ENCODE measurements around the gene DNER. TPM values are rescaled to one million over a fixed set of nuclear protein-coding genes. Genes with fewer than 3 reads are reported as not detected.

DNER gene
- total and polyA plus RNA-seq, 10 of the 15 experiments (the other 5 are each of a cell fraction or from before 2014, with no cell fraction given): 0.04 to 0.08 (median 0.07) TPM; not detected in 7

DNA sequence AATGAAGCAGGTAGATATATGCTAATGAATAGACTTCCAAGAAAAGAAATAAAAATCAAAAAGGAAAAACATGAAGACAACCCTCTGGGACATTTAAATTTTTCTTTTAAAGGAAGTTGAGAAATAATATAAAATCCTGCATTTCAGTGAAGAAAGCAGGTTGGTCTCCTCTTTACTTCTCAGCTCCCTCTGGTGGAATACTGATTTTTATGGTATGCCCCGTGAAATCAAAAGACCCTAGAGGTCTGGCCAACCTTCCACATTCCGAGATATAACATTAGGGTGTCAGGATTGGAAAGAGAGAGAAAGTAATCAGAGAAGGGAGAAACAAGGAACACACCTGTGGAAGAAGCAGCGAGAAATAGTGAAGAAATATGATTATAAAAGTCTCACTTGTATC, 72.7 kb downstream of the DNER start (continued):
- TF ChIP-seq EGR1 (IDR thresholded peaks at IDR 0.05; ENCODE audit: borderline replicate concordance in 1 of 2, low read depth in 2 of 2, low read length in 2 of 2) (no peak), CBX3 (IDR thresholded peaks at IDR 0.05; ENCODE audit: borderline replicate concordance, low read depth) (no peak)
- TF ChIP-seq, protein P1, sequence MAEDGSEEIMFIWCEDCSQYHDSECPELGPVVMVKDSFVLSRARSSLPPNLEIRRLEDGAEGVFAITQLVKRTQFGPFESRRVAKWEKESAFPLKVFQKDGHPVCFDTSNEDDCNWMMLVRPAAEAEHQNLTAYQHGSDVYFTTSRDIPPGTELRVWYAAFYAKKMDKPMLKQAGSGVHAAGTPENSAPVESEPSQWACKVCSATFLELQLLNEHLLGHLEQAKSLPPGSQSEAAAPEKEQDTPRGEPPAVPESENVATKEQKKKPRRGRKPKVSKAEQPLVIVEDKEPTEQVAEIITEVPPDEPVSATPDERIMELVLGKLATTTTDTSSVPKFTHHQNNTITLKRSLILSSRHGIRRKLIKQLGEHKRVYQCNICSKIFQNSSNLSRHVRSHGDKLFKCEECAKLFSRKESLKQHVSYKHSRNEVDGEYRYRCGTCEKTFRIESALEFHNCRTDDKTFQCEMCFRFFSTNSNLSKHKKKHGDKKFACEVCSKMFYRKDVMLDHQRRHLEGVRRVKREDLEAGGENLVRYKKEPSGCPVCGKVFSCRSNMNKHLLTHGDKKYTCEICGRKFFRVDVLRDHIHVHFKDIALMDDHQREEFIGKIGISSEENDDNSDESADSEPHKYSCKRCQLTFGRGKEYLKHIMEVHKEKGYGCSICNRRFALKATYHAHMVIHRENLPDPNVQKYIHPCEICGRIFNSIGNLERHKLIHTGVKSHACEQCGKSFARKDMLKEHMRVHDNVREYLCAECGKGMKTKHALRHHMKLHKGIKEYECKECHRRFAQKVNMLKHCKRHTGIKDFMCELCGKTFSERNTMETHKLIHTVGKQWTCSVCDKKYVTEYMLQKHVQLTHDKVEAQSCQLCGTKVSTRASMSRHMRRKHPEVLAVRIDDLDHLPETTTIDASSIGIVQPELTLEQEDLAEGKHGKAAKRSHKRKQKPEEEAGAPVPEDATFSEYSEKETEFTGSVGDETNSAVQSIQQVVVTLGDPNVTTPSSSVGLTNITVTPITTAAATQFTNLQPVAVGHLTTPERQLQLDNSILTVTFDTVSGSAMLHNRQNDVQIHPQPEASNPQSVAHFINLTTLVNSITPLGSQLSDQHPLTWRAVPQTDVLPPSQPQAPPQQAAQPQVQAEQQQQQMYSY (CRISPR knock-in tag; IDR thresholded peaks at IDR 0.05): no peak

GRCh38 chr2:229640636-229641035, 73.7 kb downstream of the DNER start:
- H3K9ac ChIP-seq (ENCODE audit: control insufficient read depth, insufficient read depth, low read length): no peak overlapping the region
- no peaks in the 10 kb centered on the region for H4K20me1 ChIP-seq (ENCODE audit: control insufficient read depth, insufficient read depth)
- no peak overlapping the region for H2AFZ ChIP-seq (ENCODE audit: control insufficient read depth, low read depth, low read length)
- DNase-seq (ENCODE audit: low read depth, low spot score) (no peak), FAIRE-seq (no peak), ATAC-seq (no peak)
- H3K4me1 ChIP-seq (ENCODE audit: control insufficient read depth, insufficient read depth, low read length): no peaks in the 10 kb centered on the region
- in situ Hi-C loops (cut with MboI): no loop called here
- 77% methylated on average over 4 of the region's 4 CpGs for WGBS (ENCODE audit: insufficient coverage, insufficient replicate concordance, low lambda C conversion rate, missing lambda C conversion rate)
- H3K4me3 ChIP-seq: no peak overlapping the region
- ChIA-PET RAD21 (ENCODE audit: unreplicated experiment) (no interaction called here), POLR2A (no interaction called here), CTCF (no interaction called here), SMC1A (ENCODE audit: uncharacterized antibody, unreplicated experiment) (interaction anchor here (1.3 to 1.4 kb wide), 2 partner anchors 24 to 180 kb away, joined by 3 read pairs; no protein-coding TSS in a partner anchor)
- H3K4me2 ChIP-seq (ENCODE audit: control insufficient read depth, insufficient read depth): no peak overlapping the region
- H3K27me3 ChIP-seq (replicated peaks in 1 of 2; ENCODE audit: control insufficient read depth in 2 of 2, insufficient read depth in 2 of 2, low read length in 1 of 2): no peaks in the 10 kb centered on the region; a peak in 2 of 4 replicates
- H3K9me3 ChIP-seq (replicated peaks; ENCODE audit: control insufficient read depth, insufficient read depth, low read length): no peaks in the 10 kb centered on the region
- H3K36me3 ChIP-seq (ENCODE audit: control insufficient read depth in 2 of 2, insufficient read depth in 2 of 2, low read length in 1 of 2): no peaks in the 10 kb centered on the region
- BruUV-seq (replicated peaks): no TSS peak
- no peaks in the 10 kb centered on the region for H3K79me2 ChIP-seq (ENCODE audit: control insufficient read depth, insufficient read depth, low read length)
- H3K27ac ChIP-seq (ENCODE audit: control insufficient read depth, insufficient read depth): no peak overlapping the region
- intact Hi-C loops (cut with micrococcal nuclease; ENCODE audit: unreplicated experiment): no loop called here
- no peak for TF ChIP-seq IRF5 (IDR thresholded peaks at IDR 0.05; ENCODE audit: borderline replicate concordance)
- no peak for TF ChIP-seq EZH2 (IDR thresholded peaks at IDR 0.05; ENCODE audit: borderline replicate concordance, control insufficient read depth, low read depth, low read length)
- TF ChIP-seq SREBF1 (IDR thresholded peaks at IDR 0.05; ENCODE audit: low read length): no peak
- TF ChIP-seq ESRRA (IDR thresholded peaks at IDR 0.05; ENCODE audit: low read length): no peak
- TF ChIP-seq KLF5 (IDR thresholded peaks at IDR 0.05; ENCODE audit: partially characterized antibody): no peak
- TF ChIP-seq STAT3 (IDR thresholded peaks at IDR 0.05; ENCODE audit: low read depth, low read length): no peak
- no peak for TF ChIP-seq EP300 (IDR thresholded peaks at IDR 0.05; ENCODE audit: borderline replicate concordance in 1 of 2, control insufficient read depth in 1 of 2, low read depth in 2 of 2, low read length in 2 of 2)
- no peak for TF ChIP-seq SUPT20H (IDR thresholded peaks at IDR 0.05; ENCODE audit: borderline replicate concordance, control insufficient read depth, low read depth, low read length)
- TF ChIP-seq SMC3 (IDR thresholded peaks at IDR 0.05; ENCODE audit: borderline replicate concordance, low read length): no peak
- TF ChIP-seq CBX5 (IDR thresholded peaks at IDR 0.05; ENCODE audit: low read depth): no peak
- TF ChIP-seq, protein P2, sequence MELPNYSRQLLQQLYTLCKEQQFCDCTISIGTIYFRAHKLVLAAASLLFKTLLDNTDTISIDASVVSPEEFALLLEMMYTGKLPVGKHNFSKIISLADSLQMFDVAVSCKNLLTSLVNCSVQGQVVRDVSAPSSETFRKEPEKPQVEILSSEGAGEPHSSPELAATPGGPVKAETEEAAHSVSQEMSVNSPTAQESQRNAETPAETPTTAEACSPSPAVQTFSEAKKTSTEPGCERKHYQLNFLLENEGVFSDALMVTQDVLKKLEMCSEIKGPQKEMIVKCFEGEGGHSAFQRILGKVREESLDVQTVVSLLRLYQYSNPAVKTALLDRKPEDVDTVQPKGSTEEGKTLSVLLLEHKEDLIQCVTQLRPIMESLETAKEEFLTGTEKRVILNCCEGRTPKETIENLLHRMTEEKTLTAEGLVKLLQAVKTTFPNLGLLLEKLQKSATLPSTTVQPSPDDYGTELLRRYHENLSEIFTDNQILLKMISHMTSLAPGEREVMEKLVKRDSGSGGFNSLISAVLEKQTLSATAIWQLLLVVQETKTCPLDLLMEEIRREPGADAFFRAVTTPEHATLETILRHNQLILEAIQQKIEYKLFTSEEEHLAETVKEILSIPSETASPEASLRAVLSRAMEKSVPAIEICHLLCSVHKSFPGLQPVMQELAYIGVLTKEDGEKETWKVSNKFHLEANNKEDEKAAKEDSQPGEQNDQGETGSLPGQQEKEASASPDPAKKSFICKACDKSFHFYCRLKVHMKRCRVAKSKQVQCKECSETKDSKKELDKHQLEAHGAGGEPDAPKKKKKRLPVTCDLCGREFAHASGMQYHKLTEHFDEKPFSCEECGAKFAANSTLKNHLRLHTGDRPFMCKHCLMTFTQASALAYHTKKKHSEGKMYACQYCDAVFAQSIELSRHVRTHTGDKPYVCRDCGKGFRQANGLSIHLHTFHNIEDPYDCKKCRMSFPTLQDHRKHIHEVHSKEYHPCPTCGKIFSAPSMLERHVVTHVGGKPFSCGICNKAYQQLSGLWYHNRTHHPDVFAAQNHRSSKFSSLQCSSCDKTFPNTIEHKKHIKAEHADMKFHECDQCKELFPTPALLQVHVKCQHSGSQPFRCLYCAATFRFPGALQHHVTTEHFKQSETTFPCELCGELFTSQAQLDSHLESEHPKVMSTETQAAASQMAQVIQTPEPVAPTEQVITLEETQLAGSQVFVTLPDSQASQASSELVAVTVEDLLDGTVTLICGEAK (IDR thresholded peaks at IDR 0.05; ENCODE audit: borderline replicate concordance): no peak
